ENCODE measurements around the gene TRMU. TPM values are rescaled to one million over a fixed set of nuclear protein-coding genes. Genes with fewer than 3 reads are reported as not detected.
A peak's percentile ranks its signal among the peaks of the same experiment; 100 is the strongest.

TRMU gene
- polyA plus RNA-seq, 1 donor (not counting 4 experiments of a cell fraction or from before 2014, with no cell fraction given), result 33.6 TPM

DNA sequence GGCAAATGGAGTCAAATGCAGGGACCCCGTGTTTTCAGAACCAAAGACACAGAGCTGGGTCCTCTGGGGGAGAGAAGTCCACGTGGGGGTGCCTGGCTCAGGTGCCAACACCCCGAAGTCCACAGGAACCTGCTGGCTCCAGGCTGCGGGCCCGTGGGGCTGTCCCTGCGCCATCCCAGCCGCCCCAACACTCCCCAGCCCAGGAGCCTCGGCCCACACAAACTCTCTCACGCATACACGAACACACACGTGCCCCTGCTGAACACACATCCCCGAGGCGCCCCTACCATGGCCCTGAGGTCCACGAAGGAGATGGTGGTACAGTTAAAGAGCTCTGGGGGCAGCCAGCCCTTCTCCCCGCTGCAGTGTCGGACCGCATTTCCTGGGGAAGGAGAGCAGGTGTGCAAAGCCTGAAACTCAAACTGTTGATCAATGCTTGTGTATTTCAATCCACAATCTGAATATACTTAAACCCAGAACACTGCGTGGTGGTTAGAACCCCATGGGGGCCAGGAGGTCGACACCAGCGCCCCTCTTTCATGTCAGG is 54.7 kb downstream of the TRMU start:
- Histone ChIP-seq H3K27me3 (ENCODE audit: control insufficient read depth, extremely low read depth, insufficient read depth, low read length) (no peaks in the 10 kb centered on the region), H3K9me1 (ENCODE audit: control insufficient read depth, extremely low read depth, insufficient read depth, low read length) (no peaks in the 10 kb centered on the region), H2AFZ (ENCODE audit: control insufficient read depth, low read length) (no peak overlapping the region), H3K4me2 (ENCODE audit: control insufficient read depth, extremely low read depth, insufficient read depth, low read depth, low read length) (peak overlapping the region; percentile 55), H4K20me1 (ENCODE audit: control insufficient read depth, extremely low read depth, insufficient read depth, low read length) (no peaks in the 10 kb centered on the region), H3K9ac (ENCODE audit: control insufficient read depth, extremely low read depth, insufficient read depth, low read length) (no peak overlapping the region), H3K27ac (ENCODE audit: control insufficient read depth, insufficient read depth, low read length) (no peak overlapping the region), H3K4me3 (ENCODE audit: control insufficient read depth in 2 of 3, extremely low read depth in 1 of 3, insufficient read depth in 2 of 3, low read depth in 1 of 3, low read length in 3 of 3) (no peak overlapping the region), H3K4me1 (ENCODE audit: control insufficient read depth, extremely low read depth, insufficient read depth, low read length) (peaks cover 18% of the 10 kb centered on the region), H3K79me2 (ENCODE audit: control insufficient read depth, insufficient read depth, low read length) (no peaks in the 10 kb centered on the region), H3K9me3 (ENCODE audit: control insufficient read depth, low read depth, low read length) (no peaks in the 10 kb centered on the region), H3K36me3 (ENCODE audit: control insufficient read depth in 2 of 2, extremely low read depth in 1 of 2, insufficient read depth in 2 of 2, low read length in 2 of 2) (peaks cover 6 to 26% of the 10 kb centered on the region in 2 experiments)
- dilution Hi-C loops (cut with MboI; ENCODE audit: extremely low pct_ligation_motif_present, low sequenced_read_pairs), result no loop called here
- DNase-seq (ENCODE audit: low read depth, low spot score) (no peak), FAIRE-seq (no peak)
- TF ChIP-seq, protein P1, sequence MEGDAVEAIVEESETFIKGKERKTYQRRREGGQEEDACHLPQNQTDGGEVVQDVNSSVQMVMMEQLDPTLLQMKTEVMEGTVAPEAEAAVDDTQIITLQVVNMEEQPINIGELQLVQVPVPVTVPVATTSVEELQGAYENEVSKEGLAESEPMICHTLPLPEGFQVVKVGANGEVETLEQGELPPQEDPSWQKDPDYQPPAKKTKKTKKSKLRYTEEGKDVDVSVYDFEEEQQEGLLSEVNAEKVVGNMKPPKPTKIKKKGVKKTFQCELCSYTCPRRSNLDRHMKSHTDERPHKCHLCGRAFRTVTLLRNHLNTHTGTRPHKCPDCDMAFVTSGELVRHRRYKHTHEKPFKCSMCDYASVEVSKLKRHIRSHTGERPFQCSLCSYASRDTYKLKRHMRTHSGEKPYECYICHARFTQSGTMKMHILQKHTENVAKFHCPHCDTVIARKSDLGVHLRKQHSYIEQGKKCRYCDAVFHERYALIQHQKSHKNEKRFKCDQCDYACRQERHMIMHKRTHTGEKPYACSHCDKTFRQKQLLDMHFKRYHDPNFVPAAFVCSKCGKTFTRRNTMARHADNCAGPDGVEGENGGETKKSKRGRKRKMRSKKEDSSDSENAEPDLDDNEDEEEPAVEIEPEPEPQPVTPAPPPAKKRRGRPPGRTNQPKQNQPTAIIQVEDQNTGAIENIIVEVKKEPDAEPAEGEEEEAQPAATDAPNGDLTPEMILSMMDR (optimal IDR thresholded peaks at IDR 0.05 in 1 of 3, IDR thresholded peaks at IDR 0.05 in 1 of 3, conservative IDR thresholded peaks at IDR 0.05 in 1 of 3; ENCODE audit: extremely low read depth in 1 of 3, insufficient read depth in 2 of 3, low read length in 3 of 3), result no peak
- no peak for TF ChIP-seq EZH2 (IDR thresholded peaks at IDR 0.05; ENCODE audit: low read length)

DNA sequence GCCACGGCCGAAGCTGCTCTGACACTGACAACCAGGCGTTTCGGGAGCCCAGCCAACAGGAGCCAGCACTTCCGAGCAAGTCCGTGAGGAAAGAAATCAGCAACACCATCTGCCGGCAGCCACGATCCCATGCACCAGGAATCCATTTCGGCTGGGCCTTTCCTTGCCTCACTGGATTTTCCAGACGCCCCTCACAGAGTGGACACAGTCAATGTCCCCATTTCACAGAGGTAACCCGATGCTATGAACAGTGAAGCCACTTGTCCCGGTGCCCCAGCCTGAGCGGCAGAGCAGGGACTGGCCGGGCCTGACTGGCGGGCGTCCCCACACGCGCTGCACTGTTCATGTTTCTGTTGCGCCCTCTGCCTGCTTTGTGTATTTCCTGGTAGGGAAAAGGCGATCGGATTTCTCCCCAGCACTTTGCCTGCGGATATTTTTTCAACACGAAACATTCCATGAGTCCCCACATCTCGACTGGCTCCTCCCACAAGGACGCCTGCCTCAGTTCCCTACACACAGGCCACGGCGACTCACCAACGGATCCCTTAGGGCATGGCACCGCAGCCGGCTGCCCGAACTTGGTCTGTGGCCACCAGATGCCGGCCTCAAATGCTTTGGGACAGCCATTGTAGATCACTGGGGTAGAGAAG is 55.3 kb downstream of the TRMU start:
- peak overlapping the region in 1 of 3 experiments; percentile 23 for H3K4me3 ChIP-seq (ENCODE audit: control insufficient read depth in 2 of 3, extremely low read depth in 1 of 3, insufficient read depth in 2 of 3, low read depth in 1 of 3, low read length in 3 of 3)
- no peak for DNase-seq (ENCODE audit: low read depth, low spot score)
- peak overlapping the region; percentile 55 for H3K4me2 ChIP-seq (ENCODE audit: control insufficient read depth, extremely low read depth, insufficient read depth, low read depth, low read length)
- no peaks in the 10 kb centered on the region for H3K9me1 ChIP-seq (ENCODE audit: control insufficient read depth, extremely low read depth, insufficient read depth, low read length)
- peak overlapping the region; percentile 54 for H3K9ac ChIP-seq (ENCODE audit: control insufficient read depth, extremely low read depth, insufficient read depth, low read length)
- H4K20me1 ChIP-seq (ENCODE audit: control insufficient read depth, extremely low read depth, insufficient read depth, low read length), result no peaks in the 10 kb centered on the region
- H2AFZ ChIP-seq (ENCODE audit: control insufficient read depth, low read length), result peak overlapping the region; percentile 69
- H3K79me2 ChIP-seq (ENCODE audit: control insufficient read depth, insufficient read depth, low read length), result no peaks in the 10 kb centered on the region
- TF ChIP-seq, protein P1 (optimal IDR thresholded peaks at IDR 0.05 in 1 of 3, IDR thresholded peaks at IDR 0.05 in 1 of 3, conservative IDR thresholded peaks at IDR 0.05 in 1 of 3; ENCODE audit: extremely low read depth in 1 of 3, insufficient read depth in 2 of 3, low read length in 3 of 3), result peak; percentile 13 to 63 (median 39)
- no peak for TF ChIP-seq EZH2 (IDR thresholded peaks at IDR 0.05; ENCODE audit: low read length)
- no peaks in the 10 kb centered on the region for H3K27me3 ChIP-seq (ENCODE audit: control insufficient read depth, extremely low read depth, insufficient read depth, low read length)
- no peak overlapping the region for H3K27ac ChIP-seq (ENCODE audit: control insufficient read depth, insufficient read depth, low read length)
- no peaks in the 10 kb centered on the region for H3K9me3 ChIP-seq (ENCODE audit: control insufficient read depth, low read depth, low read length)
- H3K4me1 ChIP-seq (ENCODE audit: control insufficient read depth, extremely low read depth, insufficient read depth, low read length), result peaks cover 18% of the 10 kb centered on the region
- FAIRE-seq, result peak; percentile 29
- peaks cover 6 to 26% of the 10 kb centered on the region in 2 experiments for H3K36me3 ChIP-seq (ENCODE audit: control insufficient read depth in 2 of 2, extremely low read depth in 1 of 2, insufficient read depth in 2 of 2, low read length in 2 of 2)
- dilution Hi-C loops (cut with MboI; ENCODE audit: extremely low pct_ligation_motif_present, low sequenced_read_pairs), result no loop called here

Measured in keratinocyte (primary cell).